Measurements from ENCODE around the gene PXDN. TPM values are rescaled to one million over a fixed set of nuclear protein-coding genes. Genes with fewer than 3 reads are reported as not detected.
A peak's percentile ranks its signal among the peaks of the same experiment; 100 is the strongest.
"Not testable (repeated sequence)": the region's sequence is repeated elsewhere in the genome, so short reads cannot be mapped to it uniquely, and the experiment has no call there.

The PXDN gene
- polyA plus RNA-seq, 6 donors from 2014 or later = 1.3 TPM; not detected in 4

DNA sequence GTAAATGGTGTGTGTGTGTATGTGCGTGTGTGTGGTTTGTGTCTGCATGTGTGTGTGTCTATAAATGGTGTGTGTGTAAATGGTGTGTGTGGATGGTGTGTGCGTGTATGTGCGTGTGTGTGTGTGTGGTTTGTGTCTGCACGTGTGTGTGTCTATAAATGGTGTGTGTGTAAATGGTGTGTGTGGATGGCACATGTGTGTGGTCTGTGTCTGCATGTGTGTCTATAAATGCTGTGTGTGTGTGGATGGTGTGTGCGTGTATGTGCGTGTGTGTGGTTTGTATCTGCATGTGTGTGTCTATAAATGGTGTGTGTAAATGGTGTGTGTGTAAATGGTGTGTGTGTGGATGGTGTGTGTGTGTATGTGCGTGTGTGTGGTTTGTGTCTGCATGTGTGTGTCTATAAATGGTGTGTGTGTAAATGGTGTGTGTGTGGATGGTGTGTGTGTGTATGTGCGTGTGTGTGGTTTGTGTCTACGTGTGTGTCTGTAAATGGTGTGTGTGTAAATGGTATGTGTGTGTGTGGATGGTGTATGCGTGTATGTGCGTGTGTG lies 64.8 kb downstream of the PXDN start:
- DNase-seq; H3K4me3 Mint-ChIP-seq; H3K9me3 Mint-ChIP-seq; H3K27me3 Mint-ChIP-seq; H3K36me3 Mint-ChIP-seq; ATAC-seq (ENCODE audit: low read depth in 2 of 2); H3K4me1 Mint-ChIP-seq; H3K27ac Mint-ChIP-seq: not testable (repeated sequence)

DNA sequence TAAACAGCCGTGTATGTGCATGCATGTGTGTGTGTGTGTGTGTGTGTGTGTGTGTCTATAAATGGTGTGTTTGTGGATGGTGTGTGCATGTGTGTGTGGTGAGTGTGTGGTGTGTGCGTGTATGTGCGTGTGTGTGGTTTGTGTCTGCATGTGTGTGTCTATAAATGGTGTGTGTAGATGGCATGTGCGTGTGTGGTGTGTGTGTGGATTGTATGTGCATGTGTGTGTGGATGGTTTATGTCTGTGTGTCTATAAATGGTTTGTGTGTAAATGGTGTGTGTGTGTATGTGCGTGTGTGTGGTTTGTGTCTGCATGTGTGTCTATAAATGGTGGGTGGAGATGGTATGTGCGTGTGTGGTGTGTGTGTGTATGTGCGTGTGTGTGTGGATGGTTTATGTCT lies 65.2 kb downstream of the PXDN start:
- not testable (repeated sequence) for H3K9me3 Mint-ChIP-seq

DNA sequence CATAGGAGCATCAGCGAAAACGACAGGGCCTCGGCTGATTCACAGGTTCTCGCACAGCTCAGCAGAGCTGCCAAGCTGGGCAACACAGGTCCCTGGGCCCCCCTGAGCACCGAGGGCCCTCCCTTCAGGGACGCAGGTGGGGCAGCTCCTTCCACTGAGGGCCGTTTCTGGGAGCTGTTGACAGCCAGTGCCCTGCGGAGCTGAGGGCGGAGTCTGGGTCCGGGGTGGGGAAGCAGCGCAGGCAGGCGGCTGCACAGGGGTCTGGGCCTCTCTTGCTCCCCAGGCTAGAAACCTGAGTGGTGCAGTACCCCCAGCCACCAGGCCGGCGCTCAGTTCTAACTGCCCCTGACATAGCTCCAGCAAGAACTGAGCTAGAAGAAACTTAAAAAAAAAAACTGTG lies 65.7 kb downstream of the PXDN start:
- Mint-ChIP-seq H3K9me3 (no peaks in the 10 kb centered on the region), H3K27me3 (no peaks in the 10 kb centered on the region), H3K4me3 (no peak overlapping the region), H3K4me1 (no peaks in the 10 kb centered on the region), H3K27ac (no peak overlapping the region), H3K36me3 (no peaks in the 10 kb centered on the region)
- no peak for DNase-seq
- ATAC-seq (ENCODE audit: low read depth in 2 of 2) = no peak

More for the DNA sequence above, 65.2 kb downstream of the PXDN start:
- not testable (repeated sequence) for H3K27me3 Mint-ChIP-seq; DNase-seq; H3K4me3 Mint-ChIP-seq; H3K4me1 Mint-ChIP-seq; ATAC-seq (ENCODE audit: low read depth in 2 of 2); H3K27ac Mint-ChIP-seq; H3K36me3 Mint-ChIP-seq

DNA sequence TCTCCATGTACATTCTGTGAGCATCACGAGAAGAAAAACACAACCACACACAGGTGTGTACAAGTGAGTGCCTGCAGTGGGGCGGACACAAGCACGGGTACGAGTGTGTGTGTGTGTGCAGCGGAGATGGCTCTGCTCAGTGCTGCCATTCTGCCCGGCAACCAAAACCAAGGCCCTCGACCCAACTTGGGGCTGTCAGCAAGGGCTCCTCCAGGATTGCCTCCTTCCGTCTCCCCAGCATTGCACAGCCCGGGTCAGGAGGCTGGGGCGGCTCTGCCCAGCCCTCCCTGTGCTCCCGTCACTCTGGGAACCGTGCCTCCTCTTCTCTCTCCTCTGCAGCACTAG lies 66.5 kb downstream of the PXDN start:
- Mint-ChIP-seq H3K4me1 (no peaks in the 10 kb centered on the region), H3K27me3 (no peaks in the 10 kb centered on the region), H3K36me3 (no peaks in the 10 kb centered on the region), H3K9me3 (no peaks in the 10 kb centered on the region), H3K4me3 (no peak overlapping the region), H3K27ac (no peak overlapping the region)
- ATAC-seq (ENCODE audit: low read depth in 2 of 2) (no peak), DNase-seq (no peak)

DNA sequence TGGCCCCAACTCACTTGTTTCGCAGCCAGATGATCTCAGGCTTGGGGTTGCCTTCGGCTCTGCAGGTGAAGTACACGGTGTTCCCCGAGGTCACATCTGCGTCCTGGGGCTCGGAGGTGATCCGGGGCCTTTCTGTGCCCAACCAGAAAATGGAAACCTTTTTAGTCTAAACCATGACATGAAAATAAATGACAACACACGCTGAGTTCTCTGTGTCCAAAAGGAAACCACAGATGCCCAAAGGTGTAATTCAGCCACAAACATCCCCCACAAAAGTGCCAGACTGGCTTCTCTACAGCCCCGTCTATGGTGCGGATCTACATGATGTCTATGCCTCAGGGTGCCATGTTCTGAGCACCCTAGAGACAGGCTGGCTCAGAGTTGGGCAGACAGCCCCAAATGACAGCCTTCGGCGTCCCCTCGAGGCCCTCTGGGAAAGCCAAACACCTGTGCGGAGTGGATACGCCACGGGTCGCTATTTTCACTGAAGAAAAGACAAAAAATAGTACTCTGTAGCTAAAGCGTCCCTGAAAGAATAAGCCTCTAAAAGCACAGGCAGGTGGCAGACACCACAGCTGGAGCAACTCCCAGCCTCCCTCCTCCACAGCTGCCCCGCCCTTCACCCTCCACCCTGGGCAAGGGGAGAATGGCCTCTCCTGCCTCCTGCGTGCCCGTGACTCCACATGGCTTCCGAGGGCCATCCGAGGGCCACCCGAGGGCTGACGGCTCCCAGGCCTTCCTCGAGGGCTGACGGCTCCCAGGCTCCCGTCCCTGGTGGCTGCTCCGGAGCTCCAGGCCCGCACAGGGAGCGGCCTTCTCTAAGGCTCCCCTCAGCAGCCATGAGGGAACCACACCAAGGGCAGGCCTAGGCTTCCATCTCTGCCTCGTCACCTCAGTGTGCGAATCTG lies 67.1 kb downstream of the PXDN start:
- no peaks in the 10 kb centered on the region for H3K36me3 Mint-ChIP-seq
- no peak overlapping the region for H3K4me3 Mint-ChIP-seq
- ATAC-seq (ENCODE audit: low read depth in 2 of 2) = no peak
- no peak for DNase-seq
- H3K27me3 Mint-ChIP-seq = no peaks in the 10 kb centered on the region
- H3K9me3 Mint-ChIP-seq = no peaks in the 10 kb centered on the region
- H3K27ac Mint-ChIP-seq = no peak overlapping the region
- H3K4me1 Mint-ChIP-seq = no peaks in the 10 kb centered on the region

DNA sequence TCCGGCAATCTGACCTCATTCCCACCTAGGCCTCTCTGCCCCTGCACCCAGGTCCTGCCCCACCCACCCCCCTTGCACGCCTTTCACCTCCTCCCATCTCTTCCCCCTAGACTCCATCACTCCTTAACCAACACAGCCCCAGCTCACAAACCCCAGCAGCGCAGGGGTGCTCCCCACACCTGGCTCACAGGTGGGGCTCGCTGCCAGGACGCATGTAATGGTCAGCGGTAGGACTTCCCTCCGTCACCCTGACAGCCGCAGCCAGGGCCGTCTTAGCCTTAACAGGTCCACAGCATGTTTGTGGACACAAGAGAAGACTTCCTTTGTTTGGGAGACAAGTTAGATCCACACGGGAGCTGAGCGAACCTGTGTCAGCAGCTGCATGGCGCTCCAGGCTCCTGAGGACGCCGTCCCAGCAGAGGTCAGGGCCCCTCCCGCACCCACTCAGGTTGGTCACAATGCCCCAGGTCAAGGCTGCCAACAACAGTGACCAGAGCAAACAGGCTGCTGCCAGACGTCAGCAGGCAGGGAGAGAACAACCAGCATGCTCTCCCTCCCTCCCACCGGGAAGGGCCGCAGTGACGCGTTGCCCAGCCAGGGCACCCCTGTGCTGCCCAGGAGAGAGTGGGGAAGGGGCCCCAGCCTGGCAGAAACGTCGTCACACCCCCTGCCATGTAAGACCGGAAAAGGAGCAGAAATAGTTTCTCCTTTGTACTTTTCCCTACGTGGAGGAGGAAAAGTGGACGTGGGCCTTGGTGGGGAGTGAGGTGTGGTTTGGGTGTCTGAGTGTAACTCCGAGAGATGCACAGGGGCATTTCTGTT lies 68.0 kb downstream of the PXDN start:
- Mint-ChIP-seq H3K36me3 (no peaks in the 10 kb centered on the region), H3K27me3 (no peaks in the 10 kb centered on the region), H3K4me3 (no peak overlapping the region), H3K27ac (peak overlapping the region in 1 of 6 donors; percentile 58), H3K9me3 (no peaks in the 10 kb centered on the region), H3K4me1 (no peaks in the 10 kb centered on the region)
- no peak for ATAC-seq (ENCODE audit: low read depth in 2 of 2)
- DNase-seq = no peak

DNA sequence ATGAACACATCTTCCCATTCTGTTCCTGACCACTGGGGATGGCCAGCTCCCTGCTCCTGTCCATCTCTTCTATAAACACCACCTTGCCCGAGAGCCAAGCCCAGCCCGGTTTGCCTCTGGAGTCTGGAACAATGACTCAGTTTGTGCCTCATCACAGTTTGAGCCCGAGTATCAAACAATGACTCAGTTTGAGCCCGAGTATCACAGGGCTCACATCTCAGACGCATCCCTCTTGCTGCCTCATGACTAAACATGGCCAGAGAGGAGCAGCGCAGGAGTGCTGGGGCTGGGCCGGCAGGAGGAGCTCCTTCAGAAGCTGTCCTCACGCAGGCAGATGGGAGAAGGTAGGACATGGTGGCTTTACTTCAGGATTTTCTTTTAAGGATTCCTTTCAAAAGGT lies 68.7 kb downstream of the PXDN start:
- ATAC-seq (ENCODE audit: low read depth in 2 of 2) (no peak), DNase-seq (no peak)
- no peaks in the 10 kb centered on the region for H3K36me3 Mint-ChIP-seq
- H3K27ac Mint-ChIP-seq = no peak overlapping the region
- H3K27me3 Mint-ChIP-seq = no peaks in the 10 kb centered on the region
- H3K9me3 Mint-ChIP-seq = no peaks in the 10 kb centered on the region
- H3K4me3 Mint-ChIP-seq = no peak overlapping the region
- H3K4me1 Mint-ChIP-seq = no peaks in the 10 kb centered on the region

DNA sequence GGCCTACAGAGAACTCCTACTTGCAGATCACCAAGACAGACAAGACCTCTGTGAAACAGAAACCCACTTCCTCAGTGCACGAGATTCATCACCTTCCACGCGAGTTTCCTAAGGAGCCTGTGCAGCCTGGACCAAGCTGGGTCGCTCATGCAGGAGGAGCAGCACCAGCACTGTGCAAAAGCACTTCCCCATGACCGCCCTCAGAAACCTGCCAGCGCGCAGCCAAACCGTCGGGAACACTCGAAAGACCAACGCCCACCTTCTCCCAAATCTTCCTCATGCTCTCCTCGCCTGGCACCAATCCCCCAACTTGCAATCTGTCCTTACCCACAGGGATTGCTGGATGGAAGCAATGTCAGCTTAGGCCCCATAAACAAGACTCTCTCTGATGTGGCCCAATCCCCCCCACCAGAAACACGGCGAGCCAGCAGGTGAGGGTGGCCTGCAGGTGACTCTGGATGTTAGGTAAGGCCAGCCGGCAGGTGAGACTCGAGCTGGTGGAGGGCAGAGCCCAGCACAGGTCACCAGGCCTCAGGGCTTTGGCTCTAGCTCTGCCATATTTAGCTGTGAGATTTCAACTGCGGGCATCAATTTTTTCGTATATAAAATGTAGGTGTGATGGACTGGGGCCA lies 69.4 kb downstream of the PXDN start:
- Mint-ChIP-seq H3K4me3 (no peak overlapping the region), H3K4me1 (no peaks in the 10 kb centered on the region), H3K27me3 (no peaks in the 10 kb centered on the region), H3K27ac (no peak overlapping the region), H3K36me3 (no peaks in the 10 kb centered on the region), H3K9me3 (no peaks in the 10 kb centered on the region)
- ATAC-seq (ENCODE audit: low read depth in 2 of 2) (no peak), DNase-seq (no peak)

DNA sequence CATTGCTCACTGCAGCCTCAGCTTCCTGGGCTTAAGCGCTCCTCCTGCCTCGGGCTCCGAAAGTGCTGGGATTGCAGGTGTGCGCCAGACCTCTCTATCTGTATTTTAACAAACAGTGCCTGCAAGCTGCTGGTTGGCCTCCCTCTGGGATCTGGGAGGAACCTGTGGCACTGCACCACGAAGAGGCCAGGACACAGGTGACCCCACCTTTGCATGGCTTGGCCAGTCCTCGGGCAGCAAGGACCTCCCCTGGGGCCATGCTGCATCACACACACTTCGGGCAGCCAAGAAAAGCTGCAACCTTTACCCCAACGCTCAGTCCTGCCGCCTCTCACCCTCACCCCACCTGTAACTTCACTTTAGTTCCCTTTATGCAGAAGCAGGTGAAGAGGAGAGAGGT lies 70.0 kb downstream of the PXDN start:
- Mint-ChIP-seq H3K27me3 (no peaks in the 10 kb centered on the region), H3K9me3 (no peaks in the 10 kb centered on the region)
- ATAC-seq (ENCODE audit: low read depth in 2 of 2) = no peak

DNA sequence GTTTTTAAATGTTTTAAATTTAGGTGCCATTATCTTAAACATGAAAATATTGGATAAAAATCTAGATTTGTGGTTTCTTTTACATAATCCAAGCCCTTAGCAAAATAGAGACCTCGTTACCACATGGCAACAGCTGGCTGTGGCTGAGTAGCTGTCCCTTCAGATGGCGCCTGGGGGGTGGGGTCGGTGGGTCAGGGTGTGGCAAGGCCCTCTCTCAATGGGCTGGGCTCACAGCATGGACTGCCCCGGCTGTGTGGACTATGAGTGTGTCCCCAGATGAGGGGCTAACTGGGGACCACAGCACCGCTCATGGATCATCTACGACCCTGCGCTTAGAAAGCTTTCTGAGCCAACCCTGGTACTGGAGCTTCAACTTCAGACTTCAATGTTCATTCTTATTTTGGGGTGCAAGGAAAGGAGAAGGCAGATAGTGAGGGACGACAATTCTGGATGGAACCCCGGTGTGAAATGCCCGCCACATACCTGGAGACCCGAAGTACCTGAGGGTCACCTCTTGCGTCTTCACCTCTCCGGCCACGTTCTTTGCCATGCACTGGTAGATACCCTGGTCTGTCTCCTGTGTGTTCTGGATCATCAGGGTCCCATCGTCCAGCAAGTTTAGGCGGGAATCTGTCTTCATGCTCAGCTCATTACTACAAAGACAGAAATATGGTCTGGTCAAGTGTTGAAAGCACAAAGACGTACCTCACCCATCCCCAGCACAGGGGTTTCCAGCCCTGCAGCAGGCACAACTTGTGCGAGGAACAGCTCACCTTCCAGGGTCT lies 71.0 kb downstream of the PXDN start:
- no peak for DNase-seq
- H3K9me3 Mint-ChIP-seq = no peaks in the 10 kb centered on the region

More for the DNA sequence above, 70.0 kb downstream of the PXDN start:
- Mint-ChIP-seq H3K4me3 (no peak overlapping the region), H3K36me3 (no peaks in the 10 kb centered on the region), H3K4me1 (no peaks in the 10 kb centered on the region), H3K27ac (no peak overlapping the region)
- no peak for DNase-seq

DNA sequence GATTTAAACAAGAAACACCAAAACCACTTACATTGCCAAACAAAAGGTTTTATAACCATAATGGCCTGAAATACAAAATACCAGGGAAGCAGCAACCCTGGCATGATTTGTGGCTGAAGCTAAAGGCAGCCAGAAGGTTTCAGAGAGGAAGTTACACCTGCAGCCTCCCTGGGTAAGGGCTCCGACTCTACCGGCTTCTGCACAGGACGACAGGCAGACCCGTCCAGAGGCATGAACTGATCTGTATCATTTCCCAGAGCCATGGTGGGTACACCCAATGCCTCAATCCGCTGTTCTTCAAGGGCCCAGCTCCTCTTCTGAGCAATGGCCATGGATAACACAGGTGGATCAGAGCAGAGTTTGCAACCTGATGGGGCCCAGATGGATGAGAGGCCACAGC lies 71.6 kb downstream of the PXDN start:
- H3K27ac Mint-ChIP-seq = no peak overlapping the region
- H3K36me3 Mint-ChIP-seq = no peaks in the 10 kb centered on the region
- H3K9me3 Mint-ChIP-seq = peaks cover 0 to 2% (median 0%) of the 10 kb centered on the region in 7 donors
- no peak overlapping the region for H3K4me3 Mint-ChIP-seq
- H3K27me3 Mint-ChIP-seq = no peaks in the 10 kb centered on the region
- no peaks in the 10 kb centered on the region for H3K4me1 Mint-ChIP-seq
- DNase-seq (no peak), ATAC-seq (ENCODE audit: low read depth in 2 of 2) (no peak)

More for the DNA sequence above, 71.0 kb downstream of the PXDN start:
- ATAC-seq (ENCODE audit: low read depth in 2 of 2) = no peak
- Mint-ChIP-seq H3K27me3 (no peaks in the 10 kb centered on the region), H3K36me3 (no peaks in the 10 kb centered on the region), H3K4me1 (no peaks in the 10 kb centered on the region), H3K4me3 (no peak overlapping the region), H3K27ac (no peak overlapping the region)

DNA sequence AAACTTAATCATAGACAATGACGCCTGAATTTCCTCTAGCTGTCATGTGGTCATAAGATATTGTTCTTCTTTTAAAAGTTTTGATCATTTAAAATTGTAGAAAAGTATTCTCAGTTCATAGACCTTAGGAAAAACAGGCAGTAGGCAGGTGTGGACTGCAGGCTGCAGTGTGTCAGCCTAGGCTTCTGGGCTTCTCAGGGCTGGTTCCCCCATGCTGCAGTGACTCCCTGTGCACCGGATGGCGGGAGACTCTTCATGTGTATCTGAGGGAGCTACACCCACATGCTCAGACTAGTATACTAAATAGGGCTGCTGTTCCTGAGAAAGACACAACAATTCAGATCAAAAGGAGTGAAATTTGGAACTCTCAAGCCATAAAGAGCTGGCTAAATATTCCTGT lies 72.4 kb downstream of the PXDN start:
- no peak overlapping the region for H3K4me3 Mint-ChIP-seq
- no peak for DNase-seq

DNA sequence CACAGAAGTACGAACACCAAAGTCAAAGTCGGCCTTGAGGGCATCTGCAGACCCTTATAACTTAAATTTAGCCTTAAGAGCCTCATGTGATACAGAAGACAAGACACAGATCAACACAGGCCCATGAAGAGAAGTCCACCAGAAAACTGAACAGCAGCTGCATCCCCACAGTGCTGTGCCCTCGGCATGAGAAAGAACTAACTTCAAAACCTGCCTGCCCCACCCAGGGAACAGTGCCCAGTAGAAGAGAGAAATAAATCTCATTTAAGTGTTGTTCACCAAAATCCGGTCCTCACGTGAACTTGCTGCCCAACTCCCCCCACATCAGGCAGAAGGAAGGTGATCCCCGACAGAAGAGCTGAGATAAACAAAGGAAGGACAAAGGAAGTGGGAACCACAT lies 73.7 kb downstream of the PXDN start:
- no peak for ATAC-seq (ENCODE audit: low read depth in 2 of 2)
- Mint-ChIP-seq H3K9me3 (peaks cover 0 to 2% (median 0%) of the 10 kb centered on the region in 7 donors), H3K4me3 (no peak overlapping the region)

More for the DNA sequence above, 72.4 kb downstream of the PXDN start:
- no peaks in the 10 kb centered on the region for H3K36me3 Mint-ChIP-seq
- H3K4me1 Mint-ChIP-seq = no peaks in the 10 kb centered on the region
- H3K27ac Mint-ChIP-seq = no peak overlapping the region
- ATAC-seq (ENCODE audit: low read depth in 2 of 2) = no peak
- H3K27me3 Mint-ChIP-seq = no peaks in the 10 kb centered on the region
- H3K9me3 Mint-ChIP-seq = peaks cover 0 to 2% (median 0%) of the 10 kb centered on the region in 7 donors

More for the DNA sequence above, 73.7 kb downstream of the PXDN start:
- H3K27me3 Mint-ChIP-seq = no peaks in the 10 kb centered on the region
- H3K4me1 Mint-ChIP-seq = no peaks in the 10 kb centered on the region
- no peak for DNase-seq
- no peaks in the 10 kb centered on the region for H3K36me3 Mint-ChIP-seq
- no peak overlapping the region for H3K27ac Mint-ChIP-seq
